ENCODE measurements around the gene FUBP3.
A peak's percentile ranks its signal among the peaks of the same experiment; 100 is the strongest.

The FUBP3 gene

DNA sequence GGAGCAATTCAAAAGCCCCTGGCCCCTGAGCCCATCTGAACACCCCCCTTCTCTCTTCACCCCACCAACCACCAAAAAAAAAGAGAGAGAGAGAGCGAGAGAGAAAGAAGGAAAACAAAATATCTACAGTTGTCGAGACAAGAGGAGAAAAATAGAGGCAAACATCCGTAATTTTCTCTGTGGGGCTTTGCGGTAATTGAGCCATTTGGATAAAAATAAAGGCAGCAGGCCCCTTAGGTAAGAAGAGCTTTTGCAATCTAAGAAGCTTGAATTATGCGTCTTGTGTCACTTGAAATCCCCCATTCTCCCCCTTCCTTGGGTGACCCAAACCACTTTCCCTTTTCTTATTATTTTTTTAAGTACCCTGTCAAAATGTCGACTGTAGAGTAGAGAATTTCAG is 35.5 kb upstream of the FUBP3 start:
- no peak for DNase-seq (ENCODE audit: low read depth)
- H3K4me3 ChIP-seq (ENCODE audit: low read length): no peak overlapping the region
- TF ChIP-seq, protein P1, sequence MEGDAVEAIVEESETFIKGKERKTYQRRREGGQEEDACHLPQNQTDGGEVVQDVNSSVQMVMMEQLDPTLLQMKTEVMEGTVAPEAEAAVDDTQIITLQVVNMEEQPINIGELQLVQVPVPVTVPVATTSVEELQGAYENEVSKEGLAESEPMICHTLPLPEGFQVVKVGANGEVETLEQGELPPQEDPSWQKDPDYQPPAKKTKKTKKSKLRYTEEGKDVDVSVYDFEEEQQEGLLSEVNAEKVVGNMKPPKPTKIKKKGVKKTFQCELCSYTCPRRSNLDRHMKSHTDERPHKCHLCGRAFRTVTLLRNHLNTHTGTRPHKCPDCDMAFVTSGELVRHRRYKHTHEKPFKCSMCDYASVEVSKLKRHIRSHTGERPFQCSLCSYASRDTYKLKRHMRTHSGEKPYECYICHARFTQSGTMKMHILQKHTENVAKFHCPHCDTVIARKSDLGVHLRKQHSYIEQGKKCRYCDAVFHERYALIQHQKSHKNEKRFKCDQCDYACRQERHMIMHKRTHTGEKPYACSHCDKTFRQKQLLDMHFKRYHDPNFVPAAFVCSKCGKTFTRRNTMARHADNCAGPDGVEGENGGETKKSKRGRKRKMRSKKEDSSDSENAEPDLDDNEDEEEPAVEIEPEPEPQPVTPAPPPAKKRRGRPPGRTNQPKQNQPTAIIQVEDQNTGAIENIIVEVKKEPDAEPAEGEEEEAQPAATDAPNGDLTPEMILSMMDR (IDR thresholded peaks at IDR 0.05; ENCODE audit: insufficient read depth, low read depth, low read length, missing control alignments): no peak

GRCh38 chr9:130544364-130544763 is 35.0 kb upstream of the FUBP3 start:
- no peak overlapping the region for H3K4me3 ChIP-seq (ENCODE audit: low read length)
- no peak for DNase-seq (ENCODE audit: low read depth)
- TF ChIP-seq, protein P1 (IDR thresholded peaks at IDR 0.05; ENCODE audit: insufficient read depth, low read depth, low read length, missing control alignments): no peak

DNA sequence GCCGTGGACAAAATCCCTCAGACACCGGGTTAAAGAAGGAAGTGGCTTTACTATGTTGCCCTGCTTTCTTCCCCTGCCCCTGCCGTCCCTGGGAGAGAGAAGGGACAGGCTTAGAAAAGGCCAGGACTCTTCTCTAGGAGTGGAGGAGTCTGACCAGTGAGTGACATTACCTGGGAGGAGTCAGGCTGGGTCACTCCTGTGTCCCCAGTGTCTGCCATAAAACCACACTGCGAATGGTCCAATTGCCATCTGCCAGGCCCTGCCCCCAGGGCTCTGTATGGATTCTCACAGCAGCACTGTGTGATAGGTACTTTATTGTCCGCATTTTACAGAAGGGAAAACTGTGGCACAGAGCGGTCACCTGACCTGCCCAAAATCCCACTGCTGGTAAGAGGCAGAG is 31.3 kb upstream of the FUBP3 start:
- no peak for DNase-seq (ENCODE audit: low read depth)
- TF ChIP-seq, protein P1 (IDR thresholded peaks at IDR 0.05; ENCODE audit: insufficient read depth, low read depth, low read length, missing control alignments): no peak
- H3K4me3 ChIP-seq (ENCODE audit: low read length): no peak overlapping the region

DNA sequence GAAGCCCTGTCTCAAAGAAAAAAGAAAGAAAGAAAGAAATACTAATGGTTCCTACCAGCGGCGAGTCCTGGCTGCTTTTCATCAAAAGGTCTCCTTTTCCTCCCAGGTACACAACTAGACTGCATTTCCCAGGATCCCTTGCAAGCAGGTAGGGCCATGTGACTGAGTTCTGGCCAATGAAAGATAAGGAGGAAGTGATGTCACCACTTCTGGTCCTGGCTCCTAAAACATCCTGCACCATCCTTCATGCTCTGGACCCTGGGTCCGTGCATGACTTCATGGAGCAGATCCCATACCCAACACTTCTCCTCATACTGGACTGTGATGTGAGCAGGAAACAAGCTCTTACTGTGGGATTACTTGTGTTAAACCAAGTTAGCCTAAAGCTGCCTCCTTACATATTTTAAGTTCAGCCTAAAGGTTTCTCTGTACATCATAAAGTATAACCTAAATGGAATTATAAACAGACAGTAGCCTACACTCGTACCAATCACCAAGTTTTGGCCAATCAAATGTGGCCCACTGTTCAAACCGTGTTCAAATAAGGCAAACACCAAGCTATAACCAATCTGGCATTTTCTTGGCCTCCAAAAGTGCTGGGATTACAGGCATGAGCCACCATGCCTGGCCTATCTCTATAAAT is 30.2 kb upstream of the FUBP3 start:
- H3K4me3 ChIP-seq (ENCODE audit: low read length): no peak overlapping the region
- peak; percentile 39 for DNase-seq (ENCODE audit: low read depth)
- TF ChIP-seq, protein P1 (IDR thresholded peaks at IDR 0.05; ENCODE audit: insufficient read depth, low read depth, low read length, missing control alignments): no peak

GRCh38 chr9:130554606-130555005 is 24.8 kb upstream of the FUBP3 start:
- H3K4me3 ChIP-seq (ENCODE audit: low read length): no peak overlapping the region
- DNase-seq (ENCODE audit: low read depth): no peak
- TF ChIP-seq, protein P1 (IDR thresholded peaks at IDR 0.05; ENCODE audit: insufficient read depth, low read depth, low read length, missing control alignments): no peak

DNA sequence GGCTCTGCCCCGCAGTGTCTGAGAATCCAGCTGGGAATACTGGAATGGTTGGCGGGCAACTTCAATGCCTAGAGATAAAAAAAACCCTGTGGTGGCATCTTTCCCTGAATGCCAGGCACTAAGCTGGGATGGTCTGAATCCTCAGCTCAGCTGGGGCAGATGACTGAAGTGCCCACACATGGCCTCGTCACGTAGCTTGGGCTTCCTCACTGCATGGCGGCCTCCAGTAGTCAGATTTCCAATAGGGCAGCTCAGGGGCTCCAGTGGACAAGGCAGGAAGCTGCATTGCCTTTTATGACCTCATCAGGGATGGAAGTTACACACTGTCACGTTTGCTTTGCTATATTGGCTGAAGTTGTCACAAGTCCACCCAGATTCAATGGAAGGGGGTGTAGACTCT is 24.3 kb upstream of the FUBP3 start:
- H3K4me3 ChIP-seq (ENCODE audit: low read length): no peak overlapping the region
- no peak for DNase-seq (ENCODE audit: low read depth)
- TF ChIP-seq, protein P1 (IDR thresholded peaks at IDR 0.05; ENCODE audit: insufficient read depth, low read depth, low read length, missing control alignments): no peak

DNA sequence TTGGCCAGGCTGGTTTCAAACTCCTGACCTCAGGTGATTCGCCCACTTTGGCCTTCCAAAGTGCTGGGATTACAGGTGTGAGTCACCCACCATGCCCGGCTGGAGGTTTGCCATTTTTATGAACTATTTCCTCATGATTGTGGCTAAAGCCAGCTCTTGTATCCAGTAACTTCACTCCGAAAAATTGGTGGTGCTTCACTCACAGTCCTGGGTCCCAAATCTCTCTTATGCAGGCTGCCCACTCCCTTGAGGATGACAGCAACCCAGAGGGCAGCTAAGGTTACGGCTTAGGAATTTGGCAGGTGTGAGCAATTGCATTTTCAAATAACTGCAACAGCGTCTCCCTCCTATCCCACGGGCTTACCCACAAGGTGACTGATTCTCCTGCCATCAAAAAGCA is 23.4 kb upstream of the FUBP3 start:
- DNase-seq (ENCODE audit: low read depth): peak; percentile 75

More for the DNA sequence above, 23.4 kb upstream of the FUBP3 start:
- TF ChIP-seq, protein P1 (IDR thresholded peaks at IDR 0.05; ENCODE audit: insufficient read depth, low read depth, low read length, missing control alignments): no peak
- no peak overlapping the region for H3K4me3 ChIP-seq (ENCODE audit: low read length)

Data from epithelial cell of esophagus (primary cell).